Stimulated activated CD4-positive, alpha-beta T cell treated with anti-CD3 and anti-CD28 coated beads, Interleukin-12 subunit alpha, Interleukin-12 subunit beta, amount 100 ng/mL, for 48 hours (primary cell): ENCODE measurements around the gene DYNLL1.
A peak's percentile ranks its signal among the peaks of the same experiment; 100 is the strongest.
"Not testable (repeated sequence)": the region's sequence is repeated elsewhere in the genome, so short reads cannot be mapped to it uniquely, and the experiment has no call there.

Experiments used
- DNase-seq, 3 donors: peaks; one replicate each; pipeline ENCODE4 v3.0.0-alpha.2; 2020; ENCODE audit warnings: low read depth in 2 of 3, low spot score in 1 of 3

DYNLL1 gene

GRCh38 chr12:120495731-120496412, at the start of gene DYNLL1:
Gene DYNLL1 (plus strand): TSS chr12:120496113. CDS start chr12:120496422, 309 bp downstream.
- peak; percentile 96 to 99 (median 96) for DNase-seq

- not testable (repeated sequence) for DNase-seq
These were observed 49.1 kb upstream of the DYNLL1 start for GRCh38 chr12:120446844-120447178.

- DNase-seq, result no peak
These were observed 47.9 kb upstream of the DYNLL1 start for GRCh38 chr12:120447992-120448391.

- not testable (repeated sequence) for DNase-seq
These were observed 43.4 kb upstream of the DYNLL1 start for GRCh38 chr12:120452524-120452923.

- no peak for DNase-seq
These were observed 42.7 kb upstream of the DYNLL1 start for GRCh38 chr12:120453060-120453750.

GRCh38 chr12:120453977-120454376, 41.9 kb upstream of the DYNLL1 start:
- no peak for DNase-seq

GRCh38 chr12:120455302-120455701, 40.6 kb upstream of the DYNLL1 start:
- no peak for DNase-seq

- DNase-seq, result no peak
These were observed 38.8 kb upstream of the DYNLL1 start for GRCh38 chr12:120457133-120457532.

GRCh38 chr12:120460157-120460556, 35.8 kb upstream of the DYNLL1 start:
- DNase-seq, result no peak

- no peak for DNase-seq
These were observed 33.7 kb upstream of the DYNLL1 start for GRCh38 chr12:120462099-120462640.

- no peak for DNase-seq
These were observed 32.2 kb upstream of the DYNLL1 start for GRCh38 chr12:120463712-120464111.

GRCh38 chr12:120465756-120466155, 30.2 kb upstream of the DYNLL1 start:
- DNase-seq, result no peak

- DNase-seq, result peak in 1 of 3 donors; percentile 24
These were observed 29.2 kb upstream of the DYNLL1 start for GRCh38 chr12:120466560-120467315.

- DNase-seq, result no peak
These were observed 28.5 kb upstream of the DYNLL1 start for GRCh38 chr12:120467439-120467838.

- DNase-seq, result no peak
These were observed 27.5 kb upstream of the DYNLL1 start for GRCh38 chr12:120468325-120468820.

- DNase-seq, result no peak
These were observed 27.0 kb upstream of the DYNLL1 start for GRCh38 chr12:120468821-120469449.

GRCh38 chr12:120469450-120470149, 26.3 kb upstream of the DYNLL1 start, which contains the start of gene SRSF9:
Gene SRSF9 (minus strand): TSS chr12:120469748. CDS start chr12:120469609, 139 bp downstream.
- DNase-seq, result peak; percentile 93 to 96 (median 94)

- DNase-seq, result no peak
These were observed 25.6 kb upstream of the DYNLL1 start for GRCh38 chr12:120470150-120470784.

GRCh38 chr12:120472521-120472920, 23.4 kb upstream of the DYNLL1 start:
- DNase-seq, result no peak
